ENCODE data around the gene PARP12. TPM values are rescaled to one million over a fixed set of nuclear protein-coding genes. Genes with fewer than 3 reads are reported as not detected.

PARP12 gene
- total and polyA plus RNA-seq, 2 of the 13 experiments (the other 11 are each of a cell fraction or from before 2014, with no cell fraction given): 15.5 to 35.2 TPM

DNA sequence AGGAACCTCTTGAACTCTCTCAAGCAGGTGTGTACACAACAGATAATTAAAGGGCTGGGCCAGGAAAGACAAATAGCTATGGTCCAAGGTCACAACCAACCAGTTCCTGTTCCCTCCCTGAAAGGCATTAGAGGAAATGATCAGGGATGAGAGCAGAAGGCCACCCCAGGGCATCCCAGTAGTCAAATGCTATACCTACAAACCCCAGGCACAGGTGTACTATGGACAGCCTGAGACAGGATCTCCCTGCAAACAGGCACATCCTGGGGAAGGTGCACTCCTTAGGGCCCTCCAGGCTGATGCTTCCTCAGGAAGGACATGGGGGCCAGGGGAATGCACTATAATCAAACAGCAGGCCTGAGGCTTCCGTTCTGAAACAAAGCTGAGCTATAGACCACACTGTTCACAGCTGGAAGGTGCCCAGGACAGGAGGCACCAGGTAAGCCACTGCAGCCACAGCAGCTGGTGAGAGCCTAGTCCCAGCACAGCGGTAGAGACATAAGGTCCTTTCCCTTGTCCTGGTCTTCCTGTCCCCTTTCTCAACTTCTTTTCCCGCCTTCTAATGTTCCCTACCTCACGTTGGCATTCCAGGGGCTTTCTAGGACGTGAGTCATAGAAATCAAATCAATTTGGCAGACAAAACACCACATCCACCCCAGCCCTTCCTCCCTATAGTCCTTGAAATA, 13.3 kb downstream of the PARP12 start (continued):
- peak; percentile 75; the same call in 1 of the 2 replicates for TF ChIP-seq MIER2 (CRISPR knock-in tag; IDR thresholded peaks at IDR 0.05)
- TF ChIP-seq IKZF4 (CRISPR knock-in tag; IDR thresholded peaks at IDR 0.05; ENCODE audit: borderline replicate concordance, low read depth, not compliant biosample characterization): no peak
- TF ChIP-seq ZNF678 (CRISPR knock-in tag; IDR thresholded peaks at IDR 0.05): no peak
- TF ChIP-seq FOXA1 (IDR thresholded peaks at IDR 0.05): peak; percentile 96
- TF ChIP-seq FOXA1 (CRISPR knock-in tag; IDR thresholded peaks at IDR 0.05): peak; percentile 99
- TF ChIP-seq ZNF33A (CRISPR knock-in tag; IDR thresholded peaks at IDR 0.05; ENCODE audit: borderline replicate concordance): no peak
- TF ChIP-seq GTF2F1 (IDR thresholded peaks at IDR 0.05; ENCODE audit: low read length): no peak
- no peak for TF ChIP-seq ZNF382 (CRISPR knock-in tag; IDR thresholded peaks at IDR 0.05; ENCODE audit: borderline replicate concordance)
- TF ChIP-seq SNAPC2 (CRISPR knock-in tag; IDR thresholded peaks at IDR 0.05): 0 out of 2 replicates have a peak, but pooled peaks have one; percentile 85
- TF ChIP-seq, protein P1, sequence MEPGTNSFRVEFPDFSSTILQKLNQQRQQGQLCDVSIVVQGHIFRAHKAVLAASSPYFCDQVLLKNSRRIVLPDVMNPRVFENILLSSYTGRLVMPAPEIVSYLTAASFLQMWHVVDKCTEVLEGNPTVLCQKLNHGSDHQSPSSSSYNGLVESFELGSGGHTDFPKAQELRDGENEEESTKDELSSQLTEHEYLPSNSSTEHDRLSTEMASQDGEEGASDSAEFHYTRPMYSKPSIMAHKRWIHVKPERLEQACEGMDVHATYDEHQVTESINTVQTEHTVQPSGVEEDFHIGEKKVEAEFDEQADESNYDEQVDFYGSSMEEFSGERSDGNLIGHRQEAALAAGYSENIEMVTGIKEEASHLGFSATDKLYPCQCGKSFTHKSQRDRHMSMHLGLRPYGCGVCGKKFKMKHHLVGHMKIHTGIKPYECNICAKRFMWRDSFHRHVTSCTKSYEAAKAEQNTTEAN (CRISPR knock-in tag; conservative IDR thresholded peaks at IDR 0.05): peak; percentile 92; the same call in 1 of the 2 replicates
- TF ChIP-seq, protein P2, sequence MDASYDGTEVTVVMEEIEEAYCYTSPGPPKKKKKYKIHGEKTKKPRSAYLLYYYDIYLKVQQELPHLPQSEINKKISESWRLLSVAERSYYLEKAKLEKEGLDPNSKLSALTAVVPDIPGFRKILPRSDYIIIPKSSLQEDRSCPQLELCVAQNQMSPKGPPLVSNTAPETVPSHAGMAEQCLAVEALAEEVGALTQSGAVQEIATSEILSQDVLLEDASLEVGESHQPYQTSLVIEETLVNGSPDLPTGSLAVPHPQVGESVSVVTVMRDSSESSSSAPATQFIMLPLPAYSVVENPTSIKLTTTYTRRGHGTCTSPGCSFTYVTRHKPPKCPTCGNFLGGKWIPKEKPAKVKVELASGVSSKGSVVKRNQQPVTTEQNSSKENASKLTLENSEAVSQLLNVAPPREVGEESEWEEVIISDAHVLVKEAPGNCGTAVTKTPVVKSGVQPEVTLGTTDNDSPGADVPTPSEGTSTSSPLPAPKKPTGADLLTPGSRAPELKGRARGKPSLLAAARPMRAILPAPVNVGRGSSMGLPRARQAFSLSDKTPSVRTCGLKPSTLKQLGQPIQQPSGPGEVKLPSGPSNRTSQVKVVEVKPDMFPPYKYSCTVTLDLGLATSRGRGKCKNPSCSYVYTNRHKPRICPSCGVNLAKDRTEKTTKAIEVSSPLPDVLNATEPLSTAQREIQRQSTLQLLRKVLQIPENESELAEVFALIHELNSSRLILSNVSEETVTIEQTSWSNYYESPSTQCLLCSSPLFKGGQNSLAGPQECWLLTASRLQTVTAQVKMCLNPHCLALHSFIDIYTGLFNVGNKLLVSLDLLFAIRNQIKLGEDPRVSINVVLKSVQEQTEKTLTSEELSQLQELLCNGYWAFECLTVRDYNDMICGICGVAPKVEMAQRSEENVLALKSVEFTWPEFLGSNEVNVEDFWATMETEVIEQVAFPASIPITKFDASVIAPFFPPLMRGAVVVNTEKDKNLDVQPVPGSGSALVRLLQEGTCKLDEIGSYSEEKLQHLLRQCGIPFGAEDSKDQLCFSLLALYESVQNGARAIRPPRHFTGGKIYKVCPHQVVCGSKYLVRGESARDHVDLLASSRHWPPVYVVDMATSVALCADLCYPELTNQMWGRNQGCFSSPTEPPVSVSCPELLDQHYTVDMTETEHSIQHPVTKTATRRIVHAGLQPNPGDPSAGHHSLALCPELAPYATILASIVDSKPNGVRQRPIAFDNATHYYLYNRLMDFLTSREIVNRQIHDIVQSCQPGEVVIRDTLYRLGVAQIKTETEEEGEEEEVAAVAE (CRISPR knock-in tag; IDR thresholded peaks at IDR 0.05; ENCODE audit: borderline replicate concordance): 0 out of 2 replicates have a peak, but pooled peaks have one; percentile 40
- no peak for TF ChIP-seq PAF1 (CRISPR knock-in tag; IDR thresholded peaks at IDR 0.05)
- TF ChIP-seq, protein P3, sequence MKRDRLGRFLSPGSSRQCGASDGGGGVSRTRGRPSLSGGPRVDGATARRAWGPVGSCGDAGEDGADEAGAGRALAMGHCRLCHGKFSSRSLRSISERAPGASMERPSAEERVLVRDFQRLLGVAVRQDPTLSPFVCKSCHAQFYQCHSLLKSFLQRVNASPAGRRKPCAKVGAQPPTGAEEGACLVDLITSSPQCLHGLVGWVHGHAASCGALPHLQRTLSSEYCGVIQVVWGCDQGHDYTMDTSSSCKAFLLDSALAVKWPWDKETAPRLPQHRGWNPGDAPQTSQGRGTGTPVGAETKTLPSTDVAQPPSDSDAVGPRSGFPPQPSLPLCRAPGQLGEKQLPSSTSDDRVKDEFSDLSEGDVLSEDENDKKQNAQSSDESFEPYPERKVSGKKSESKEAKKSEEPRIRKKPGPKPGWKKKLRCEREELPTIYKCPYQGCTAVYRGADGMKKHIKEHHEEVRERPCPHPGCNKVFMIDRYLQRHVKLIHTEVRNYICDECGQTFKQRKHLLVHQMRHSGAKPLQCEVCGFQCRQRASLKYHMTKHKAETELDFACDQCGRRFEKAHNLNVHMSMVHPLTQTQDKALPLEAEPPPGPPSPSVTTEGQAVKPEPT (CRISPR knock-in tag; IDR thresholded peaks at IDR 0.05; ENCODE audit: low read depth): peak; percentile 90; the same call in 1 of the 2 replicates
- peak; percentile 97 for TF ChIP-seq IRF2 (CRISPR knock-in tag; IDR thresholded peaks at IDR 0.05)
- no peak for TF ChIP-seq ZNF660 (CRISPR knock-in tag; IDR thresholded peaks at IDR 0.05; ENCODE audit: borderline replicate concordance, low read depth)
- peak; percentile 17 for TF ChIP-seq XRCC5 (optimal IDR thresholded peaks at IDR 0.05; ENCODE audit: low read length)
- TF ChIP-seq ELF1 (CRISPR knock-in tag; IDR thresholded peaks at IDR 0.05): peak; percentile 77
- peak; percentile 98 for TF ChIP-seq HMG20A (CRISPR knock-in tag; IDR thresholded peaks at IDR 0.05; ENCODE audit: borderline replicate concordance)
- TF ChIP-seq FOXK2 (IDR thresholded peaks at IDR 0.05): peak; percentile 69; the same call in 1 of the 2 replicates
- TF ChIP-seq PHB2 (IDR thresholded peaks at IDR 0.05; ENCODE audit: partially characterized antibody): no peak
- TF ChIP-seq ZNF619 (CRISPR knock-in tag; IDR thresholded peaks at IDR 0.05): no peak
- TF ChIP-seq, protein P4, sequence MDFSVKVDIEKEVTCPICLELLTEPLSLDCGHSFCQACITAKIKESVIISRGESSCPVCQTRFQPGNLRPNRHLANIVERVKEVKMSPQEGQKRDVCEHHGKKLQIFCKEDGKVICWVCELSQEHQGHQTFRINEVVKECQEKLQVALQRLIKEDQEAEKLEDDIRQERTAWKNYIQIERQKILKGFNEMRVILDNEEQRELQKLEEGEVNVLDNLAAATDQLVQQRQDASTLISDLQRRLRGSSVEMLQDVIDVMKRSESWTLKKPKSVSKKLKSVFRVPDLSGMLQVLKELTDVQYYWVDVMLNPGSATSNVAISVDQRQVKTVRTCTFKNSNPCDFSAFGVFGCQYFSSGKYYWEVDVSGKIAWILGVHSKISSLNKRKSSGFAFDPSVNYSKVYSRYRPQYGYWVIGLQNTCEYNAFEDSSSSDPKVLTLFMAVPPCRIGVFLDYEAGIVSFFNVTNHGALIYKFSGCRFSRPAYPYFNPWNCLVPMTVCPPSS (IDR thresholded peaks at IDR 0.05): no peak
- TF ChIP-seq ZNF430 (CRISPR knock-in tag; IDR thresholded peaks at IDR 0.05): peak; percentile 24; the same call in 1 of the 2 replicates
